C4-2B (cell line): ENCODE results near the gene GNLY.

Experiments
- H3K27ac ChIP-seq: fragments of 450-650 bp; 2 replicates; pipeline ENCODE4 v1.5.1; 2017
- ZFX ChIP-seq: fragments of 450-650 bp; IDR thresholded peaks from 2 replicates; pipeline ENCODE4 v1.6.1; 2017
- TF ChIP-seq, protein P1 (sequence below): fragments of 450-650 bp; conservative IDR thresholded peaks from 2 replicates; pipeline ENCODE4 v1.5.1; 2017; ENCODE audit warnings: mild to moderate bottlenecking

GNLY gene

DNA sequence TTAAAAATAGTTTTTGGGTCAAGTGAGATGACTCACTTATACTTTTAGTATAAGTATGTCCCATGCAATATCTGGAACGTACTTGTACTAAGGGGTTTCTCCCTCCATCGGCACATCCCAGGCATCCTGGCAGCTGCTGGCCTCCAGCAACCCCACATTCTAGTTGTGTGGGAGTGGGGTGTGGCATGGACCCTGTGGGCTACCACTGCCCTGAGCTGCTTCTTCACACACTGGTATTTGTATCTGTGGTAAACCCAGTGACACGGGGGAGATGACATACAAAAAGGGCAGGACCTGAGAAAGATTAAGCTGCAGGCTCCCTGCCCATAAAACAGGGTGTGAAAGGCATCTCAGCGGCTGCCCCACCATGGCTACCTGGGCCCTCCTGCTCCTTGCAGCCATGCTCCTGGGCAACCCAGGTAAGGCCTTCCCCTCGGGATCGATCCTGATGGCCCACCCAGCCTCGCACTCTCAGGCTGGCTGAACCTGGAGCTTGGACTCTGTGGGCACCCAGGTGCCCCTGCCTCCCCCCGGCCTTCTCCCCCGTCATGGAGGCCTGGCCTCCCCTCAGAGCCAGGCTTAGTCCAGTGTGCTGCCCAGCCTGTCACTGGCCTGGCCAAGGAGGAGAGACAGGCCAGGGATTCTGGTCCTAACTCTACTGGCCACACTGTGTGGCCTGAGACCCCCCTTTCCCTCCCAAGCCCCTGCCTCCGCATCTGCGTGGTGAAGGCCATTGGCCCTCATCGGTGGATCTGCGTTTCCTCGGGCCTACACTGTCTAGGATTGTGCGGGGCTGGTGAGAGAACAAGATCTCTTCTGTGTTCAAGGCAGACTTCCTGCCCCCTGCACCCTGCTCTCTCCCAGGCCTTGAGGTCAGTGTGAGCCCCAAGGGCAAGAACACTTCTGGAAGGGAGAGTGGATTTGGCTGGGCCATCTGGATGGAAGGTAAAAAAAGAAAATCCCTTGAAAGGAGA, at the start of gene GNLY:
Gene GNLY, plus strand, starts transcription at position 307 of the 974 bp plus-strand sequence. Its CDS starts 61 bp downstream, at position 368.
- no peak within 1 kb of the TSS for H3K27ac ChIP-seq
- TF ChIP-seq, protein P1, sequence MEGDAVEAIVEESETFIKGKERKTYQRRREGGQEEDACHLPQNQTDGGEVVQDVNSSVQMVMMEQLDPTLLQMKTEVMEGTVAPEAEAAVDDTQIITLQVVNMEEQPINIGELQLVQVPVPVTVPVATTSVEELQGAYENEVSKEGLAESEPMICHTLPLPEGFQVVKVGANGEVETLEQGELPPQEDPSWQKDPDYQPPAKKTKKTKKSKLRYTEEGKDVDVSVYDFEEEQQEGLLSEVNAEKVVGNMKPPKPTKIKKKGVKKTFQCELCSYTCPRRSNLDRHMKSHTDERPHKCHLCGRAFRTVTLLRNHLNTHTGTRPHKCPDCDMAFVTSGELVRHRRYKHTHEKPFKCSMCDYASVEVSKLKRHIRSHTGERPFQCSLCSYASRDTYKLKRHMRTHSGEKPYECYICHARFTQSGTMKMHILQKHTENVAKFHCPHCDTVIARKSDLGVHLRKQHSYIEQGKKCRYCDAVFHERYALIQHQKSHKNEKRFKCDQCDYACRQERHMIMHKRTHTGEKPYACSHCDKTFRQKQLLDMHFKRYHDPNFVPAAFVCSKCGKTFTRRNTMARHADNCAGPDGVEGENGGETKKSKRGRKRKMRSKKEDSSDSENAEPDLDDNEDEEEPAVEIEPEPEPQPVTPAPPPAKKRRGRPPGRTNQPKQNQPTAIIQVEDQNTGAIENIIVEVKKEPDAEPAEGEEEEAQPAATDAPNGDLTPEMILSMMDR: no peak
- TF ChIP-seq ZFX: no peak

DNA sequence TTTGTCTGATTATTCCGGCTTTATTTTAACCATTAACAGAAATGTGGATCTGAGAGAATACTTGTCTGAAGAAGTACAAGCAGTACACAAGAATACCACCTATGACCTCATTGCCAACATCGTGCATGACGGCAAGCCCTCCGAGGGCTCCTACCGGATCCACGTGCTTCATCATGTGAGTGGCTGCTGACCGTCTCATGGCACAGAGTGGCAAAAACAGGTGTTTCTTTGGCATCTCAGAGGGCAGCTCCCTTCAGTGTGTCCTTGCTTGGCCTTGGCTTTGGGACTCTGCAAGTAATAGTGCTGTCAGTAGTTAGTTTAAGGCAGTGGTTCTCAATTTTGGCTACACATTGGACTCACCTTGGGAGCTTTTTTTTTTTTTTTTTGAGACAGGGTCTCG, 49.2 kb upstream of the GNLY start:
- H3K27ac ChIP-seq: no peak overlapping the region
- no peak for TF ChIP-seq ZFX
- TF ChIP-seq, protein P1: no peak

DNA sequence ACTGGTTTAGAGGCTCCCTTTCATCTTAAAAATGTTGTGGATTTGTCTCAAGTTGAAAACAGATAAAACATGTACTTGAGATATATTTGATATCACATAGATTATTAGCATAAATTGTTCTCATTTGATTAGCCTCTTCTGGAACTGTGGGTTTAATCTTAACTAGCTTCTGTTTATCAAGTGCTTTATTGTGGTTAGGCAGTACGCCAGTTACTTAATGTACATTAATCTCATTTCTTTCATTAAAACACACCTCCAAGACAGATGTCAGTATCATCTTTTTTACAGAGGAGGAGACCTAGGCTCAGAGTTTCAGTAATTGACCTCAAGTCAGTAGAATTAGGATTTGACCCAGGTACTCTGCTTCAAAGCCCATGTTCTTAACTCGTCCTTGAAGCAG, 48.0 kb upstream of the GNLY start:
- TF ChIP-seq, protein P1: no peak
- TF ChIP-seq ZFX: no peak
- H3K27ac ChIP-seq: no peak overlapping the region

DNA sequence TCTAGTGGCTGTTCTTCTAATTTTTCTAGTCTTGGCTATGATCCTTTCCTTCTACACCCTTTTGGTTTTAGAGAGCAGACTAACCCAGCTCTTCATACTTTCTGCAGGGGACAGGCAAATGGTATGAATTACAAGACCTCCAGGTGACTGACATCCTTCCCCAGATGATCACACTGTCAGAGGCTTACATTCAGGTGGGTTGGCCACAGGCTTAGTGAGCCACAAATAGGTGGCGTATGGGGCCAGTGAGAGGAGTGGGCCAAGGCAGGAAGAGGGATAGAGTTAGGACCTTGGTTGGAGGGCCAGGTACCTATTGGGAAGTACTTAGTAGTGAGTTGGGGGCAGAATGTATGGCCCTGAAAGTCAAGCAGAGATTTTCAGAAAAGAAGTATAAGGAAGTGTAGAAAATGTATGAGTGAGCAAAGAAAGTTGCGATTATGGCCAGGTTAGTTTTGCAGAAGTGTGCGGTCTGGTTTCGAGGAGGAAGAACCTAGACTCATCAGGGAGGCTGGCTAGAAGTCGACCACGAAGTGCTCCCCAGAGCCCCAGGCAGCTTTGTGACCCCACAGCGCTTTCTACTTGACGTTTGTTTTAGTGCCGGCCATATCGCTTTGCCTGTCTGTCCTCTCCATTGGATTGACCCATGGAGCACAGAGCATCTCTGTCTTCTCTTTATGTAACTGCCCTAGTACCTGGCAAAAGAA, 46.2 kb upstream of the GNLY start:
- TF ChIP-seq, protein P1: no peak
- no peak for TF ChIP-seq ZFX
- no peak overlapping the region for H3K27ac ChIP-seq

DNA sequence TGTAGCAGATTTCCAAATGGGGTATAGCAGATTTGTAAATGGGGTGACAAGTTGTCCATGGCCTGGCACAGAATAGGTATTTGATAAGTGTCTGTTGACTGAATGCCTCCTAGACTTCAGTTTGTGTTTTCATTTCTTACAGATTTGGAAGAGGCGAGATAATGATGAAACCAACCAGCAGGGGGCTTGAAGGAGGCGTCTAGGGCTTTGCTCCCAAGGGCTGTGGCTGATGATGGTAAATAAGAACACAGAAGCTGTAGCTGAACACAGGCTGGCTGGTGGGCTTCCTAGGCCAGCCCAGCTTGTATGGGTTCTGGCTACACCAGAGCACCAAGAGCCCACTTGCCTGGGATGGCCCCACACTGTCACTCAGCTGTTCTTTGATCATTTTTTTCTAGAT, 45.5 kb upstream of the GNLY start:
- no peak for TF ChIP-seq ZFX
- TF ChIP-seq, protein P1: no peak; the same call in 1 of the 2 replicates
- no peak overlapping the region for H3K27ac ChIP-seq

DNA sequence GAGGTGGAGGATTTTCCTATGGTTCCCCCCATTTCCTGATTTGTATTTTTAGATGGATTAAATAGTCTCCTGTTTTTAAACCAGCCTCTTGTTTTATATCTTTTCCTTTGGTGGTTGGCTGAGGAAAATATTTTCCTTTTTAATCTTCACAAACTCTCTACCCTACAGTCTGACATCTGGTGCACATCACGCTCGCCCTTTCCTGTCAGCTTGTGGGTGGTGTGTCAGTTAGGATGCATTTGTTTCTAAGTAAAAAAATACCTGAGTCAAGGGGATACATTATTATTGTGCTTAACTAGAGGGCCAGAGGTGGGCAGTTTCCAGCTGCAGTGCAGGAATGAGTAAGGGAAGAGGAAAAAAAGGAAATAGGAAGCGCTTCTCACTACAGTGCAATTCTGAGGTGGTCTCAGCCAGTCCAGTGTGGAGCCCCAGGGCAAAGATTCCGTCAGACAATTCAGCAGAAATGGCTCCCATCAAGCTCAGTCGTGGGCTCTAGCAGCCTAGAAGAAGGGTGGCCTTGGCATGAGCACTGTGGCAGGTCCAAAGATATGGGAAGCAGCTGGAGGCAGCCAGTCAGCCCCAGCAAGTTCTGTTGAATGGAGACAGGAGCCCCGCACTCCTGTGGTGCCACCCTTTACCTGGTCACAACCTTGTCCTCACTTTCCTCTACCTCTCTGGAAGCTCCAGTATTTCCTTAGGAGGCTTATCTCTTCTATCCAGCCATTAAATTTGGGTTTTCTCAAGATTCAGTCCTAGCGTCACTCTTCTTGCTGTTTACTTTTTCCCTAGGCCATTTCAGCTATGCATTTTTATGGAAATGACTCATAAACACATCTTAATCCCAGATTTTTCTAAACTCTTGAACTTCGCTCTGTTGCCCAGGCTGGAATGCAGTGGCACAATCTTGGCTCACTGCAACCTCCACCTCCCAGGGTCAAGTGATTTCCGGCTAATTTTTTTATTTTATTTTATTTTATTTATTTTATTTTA, 44.7 kb upstream of the GNLY start:
- TF ChIP-seq ZFX: no peak
- TF ChIP-seq, protein P1: no peak
- H3K27ac ChIP-seq: no peak overlapping the region
